SU-DHL-6 (cell line): ENCODE data around the gene IGF1.

Source experiments
- EZH2phosphoT487 ChIP-seq: fragments of 200-600 bp; sonication (generic), shearing (Covaris generic); conservative IDR thresholded peaks from 2 replicates; pipeline ENCODE4 v1.6.1; 2018; ENCODE audit warnings: mild to moderate bottlenecking, antibody characterized with exemption, low read length, moderate library complexity, mixed read lengths
- TF ChIP-seq, protein P1 (sequence below): fragments of 200-600 bp; sonication (generic); IDR thresholded peaks from one replicate; pipeline ENCODE4 v1.5.1; 2017; ENCODE audit warnings: antibody characterized with exemption, mild to moderate bottlenecking, low read length, moderate library complexity; ENCODE audit not compliant: insufficient read depth, poor library complexity, severe bottlenecking

DNA sequence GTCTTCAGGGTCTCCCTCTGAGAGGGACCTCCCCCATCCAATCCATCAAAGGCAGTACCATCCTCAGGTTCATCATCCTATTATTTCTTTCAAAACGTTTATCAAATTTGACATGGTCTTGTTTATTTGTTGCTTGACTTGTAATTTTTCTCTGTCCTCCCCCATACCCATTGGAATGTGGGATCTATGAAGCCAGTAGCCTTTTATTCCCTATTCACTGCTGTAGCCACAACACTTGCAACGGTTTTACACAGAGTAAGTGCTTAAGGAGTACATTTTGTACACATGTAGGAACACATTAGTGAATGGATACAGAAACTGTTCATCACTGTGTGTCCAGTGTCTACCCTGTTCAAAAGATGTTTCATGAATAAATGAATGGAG is 41.5 kb downstream of the IGF1 start:
- TF ChIP-seq, protein P1, sequence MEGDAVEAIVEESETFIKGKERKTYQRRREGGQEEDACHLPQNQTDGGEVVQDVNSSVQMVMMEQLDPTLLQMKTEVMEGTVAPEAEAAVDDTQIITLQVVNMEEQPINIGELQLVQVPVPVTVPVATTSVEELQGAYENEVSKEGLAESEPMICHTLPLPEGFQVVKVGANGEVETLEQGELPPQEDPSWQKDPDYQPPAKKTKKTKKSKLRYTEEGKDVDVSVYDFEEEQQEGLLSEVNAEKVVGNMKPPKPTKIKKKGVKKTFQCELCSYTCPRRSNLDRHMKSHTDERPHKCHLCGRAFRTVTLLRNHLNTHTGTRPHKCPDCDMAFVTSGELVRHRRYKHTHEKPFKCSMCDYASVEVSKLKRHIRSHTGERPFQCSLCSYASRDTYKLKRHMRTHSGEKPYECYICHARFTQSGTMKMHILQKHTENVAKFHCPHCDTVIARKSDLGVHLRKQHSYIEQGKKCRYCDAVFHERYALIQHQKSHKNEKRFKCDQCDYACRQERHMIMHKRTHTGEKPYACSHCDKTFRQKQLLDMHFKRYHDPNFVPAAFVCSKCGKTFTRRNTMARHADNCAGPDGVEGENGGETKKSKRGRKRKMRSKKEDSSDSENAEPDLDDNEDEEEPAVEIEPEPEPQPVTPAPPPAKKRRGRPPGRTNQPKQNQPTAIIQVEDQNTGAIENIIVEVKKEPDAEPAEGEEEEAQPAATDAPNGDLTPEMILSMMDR = no peak
- no peak for TF ChIP-seq EZH2phosphoT487
